Measurements from ENCODE around the gene EPS15.

Gene EPS15

DNA sequence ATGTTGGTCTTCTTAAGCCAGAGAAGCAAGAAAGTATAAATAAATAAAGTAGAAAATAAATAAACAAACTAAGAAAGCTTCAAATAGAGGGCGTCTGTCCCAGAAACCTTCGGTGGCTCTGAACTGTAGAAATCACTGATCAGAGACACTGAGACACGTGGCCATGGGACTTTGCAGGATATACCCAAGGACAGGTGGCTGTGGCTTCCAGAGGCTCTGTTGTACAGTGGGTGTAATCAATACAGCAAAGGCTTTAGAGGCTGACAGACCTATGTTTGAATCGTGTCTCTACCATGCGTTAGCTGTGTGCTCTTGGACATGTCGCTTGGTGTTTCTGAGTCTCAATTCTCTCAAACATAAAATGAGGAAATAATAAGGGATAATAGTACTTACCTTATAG lies 41.0 kb upstream of the EPS15 start:
- DNase-seq (ENCODE audit: insufficient read length, low spot score): no peak
- FAIRE-seq: no peak
- TF ChIP-seq, protein P1, sequence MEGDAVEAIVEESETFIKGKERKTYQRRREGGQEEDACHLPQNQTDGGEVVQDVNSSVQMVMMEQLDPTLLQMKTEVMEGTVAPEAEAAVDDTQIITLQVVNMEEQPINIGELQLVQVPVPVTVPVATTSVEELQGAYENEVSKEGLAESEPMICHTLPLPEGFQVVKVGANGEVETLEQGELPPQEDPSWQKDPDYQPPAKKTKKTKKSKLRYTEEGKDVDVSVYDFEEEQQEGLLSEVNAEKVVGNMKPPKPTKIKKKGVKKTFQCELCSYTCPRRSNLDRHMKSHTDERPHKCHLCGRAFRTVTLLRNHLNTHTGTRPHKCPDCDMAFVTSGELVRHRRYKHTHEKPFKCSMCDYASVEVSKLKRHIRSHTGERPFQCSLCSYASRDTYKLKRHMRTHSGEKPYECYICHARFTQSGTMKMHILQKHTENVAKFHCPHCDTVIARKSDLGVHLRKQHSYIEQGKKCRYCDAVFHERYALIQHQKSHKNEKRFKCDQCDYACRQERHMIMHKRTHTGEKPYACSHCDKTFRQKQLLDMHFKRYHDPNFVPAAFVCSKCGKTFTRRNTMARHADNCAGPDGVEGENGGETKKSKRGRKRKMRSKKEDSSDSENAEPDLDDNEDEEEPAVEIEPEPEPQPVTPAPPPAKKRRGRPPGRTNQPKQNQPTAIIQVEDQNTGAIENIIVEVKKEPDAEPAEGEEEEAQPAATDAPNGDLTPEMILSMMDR (IDR thresholded peaks at IDR 0.05; ENCODE audit: insufficient read depth, missing control alignments): no peak

DNA sequence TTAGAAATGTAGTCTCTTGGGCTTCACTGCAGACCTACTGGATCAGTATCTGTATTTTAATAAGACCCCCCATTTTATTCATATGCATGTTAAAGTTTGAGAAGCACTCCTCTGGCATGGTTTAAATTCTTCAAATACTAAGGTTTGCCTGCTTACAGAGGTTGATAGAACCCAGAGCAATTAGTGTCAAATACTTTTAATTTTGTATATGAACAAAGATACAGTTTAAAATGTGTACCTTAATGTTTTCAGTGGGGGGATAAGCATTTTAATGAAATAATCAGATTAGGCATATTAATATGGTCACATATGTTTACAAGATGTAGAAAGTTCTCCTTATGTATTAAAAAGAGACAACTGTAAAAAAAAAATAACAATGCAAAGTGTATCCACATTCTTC lies 40.4 kb upstream of the EPS15 start:
- no peak for FAIRE-seq
- TF ChIP-seq, protein P1 (IDR thresholded peaks at IDR 0.05; ENCODE audit: insufficient read depth, missing control alignments): no peak
- DNase-seq (ENCODE audit: insufficient read length, low spot score): no peak

DNA sequence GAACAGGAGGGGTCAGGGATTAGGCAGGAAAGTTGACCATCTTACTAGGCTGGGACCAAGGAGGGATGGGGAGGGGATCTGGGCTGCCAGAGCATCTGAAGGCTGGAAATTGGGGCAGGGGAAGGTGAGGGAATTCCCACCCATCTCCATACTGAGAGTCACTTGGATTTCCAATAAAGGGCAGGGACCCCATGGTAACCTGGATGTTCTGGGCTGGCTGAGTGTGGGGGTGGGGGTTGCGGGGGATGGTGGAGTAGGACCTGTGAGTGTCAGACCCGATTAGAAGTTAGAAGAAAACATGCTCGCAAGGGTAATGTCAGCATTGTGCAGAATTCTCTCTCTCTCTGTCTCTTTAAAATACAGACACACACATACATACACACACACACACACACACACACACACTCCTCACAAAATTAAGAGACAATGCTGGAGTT lies 40.0 kb upstream of the EPS15 start:
- TF ChIP-seq, protein P1 (IDR thresholded peaks at IDR 0.05; ENCODE audit: insufficient read depth, missing control alignments): no peak
- no peak for DNase-seq (ENCODE audit: insufficient read length, low spot score)
- no peak for FAIRE-seq

DNA sequence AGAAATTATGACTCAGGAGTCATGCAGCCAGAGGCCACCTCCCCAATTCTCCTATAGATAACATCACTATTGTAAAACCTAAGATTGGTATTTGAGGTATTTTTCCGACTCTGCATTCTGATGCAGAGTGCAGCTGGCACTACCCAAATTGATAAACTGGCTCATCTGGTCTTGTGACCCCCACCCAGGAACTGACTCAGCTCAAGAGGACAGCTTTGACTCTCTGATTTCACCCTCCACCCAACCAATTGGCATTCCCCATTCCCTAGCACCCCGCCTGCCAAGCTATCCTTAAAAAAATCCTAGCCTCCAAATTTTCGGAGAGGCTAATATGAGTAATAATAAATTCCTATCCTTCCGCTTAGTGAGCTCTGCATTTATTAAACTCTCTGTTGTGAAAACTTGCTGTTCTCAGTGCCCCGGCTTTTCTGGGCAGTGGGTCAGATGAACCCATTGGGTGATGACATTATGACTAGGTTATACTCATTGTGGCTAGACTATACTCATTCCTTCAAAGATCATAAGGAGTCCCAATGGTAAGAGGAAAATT lies 39.4 kb upstream of the EPS15 start:
- DNase-seq (ENCODE audit: insufficient read length, low spot score) (no peak), FAIRE-seq (no peak)
- TF ChIP-seq, protein P1 (IDR thresholded peaks at IDR 0.05; ENCODE audit: insufficient read depth, missing control alignments): no peak

DNA sequence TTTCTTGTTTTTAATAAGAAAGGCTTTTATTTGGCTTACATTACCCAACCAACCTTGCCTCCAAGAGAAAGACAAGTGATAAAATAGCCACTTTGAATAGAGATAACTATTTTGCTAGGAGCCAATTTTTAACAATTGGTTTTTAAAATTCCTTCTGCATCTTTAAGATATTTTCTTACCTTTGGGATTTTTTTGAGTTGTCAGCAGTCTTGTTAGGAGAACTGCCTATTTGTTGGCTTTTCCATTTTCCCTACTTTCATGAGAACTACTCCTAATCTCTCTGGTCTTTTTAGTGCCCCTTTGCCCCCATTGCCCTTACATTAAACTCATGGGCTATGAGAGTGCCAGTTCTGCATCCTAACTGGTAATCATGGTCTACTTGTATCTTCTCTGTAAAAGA lies 38.1 kb upstream of the EPS15 start:
- TF ChIP-seq, protein P1 (IDR thresholded peaks at IDR 0.05; ENCODE audit: insufficient read depth, missing control alignments): no peak
- no peak for DNase-seq (ENCODE audit: insufficient read length, low spot score)
- FAIRE-seq: no peak

DNA sequence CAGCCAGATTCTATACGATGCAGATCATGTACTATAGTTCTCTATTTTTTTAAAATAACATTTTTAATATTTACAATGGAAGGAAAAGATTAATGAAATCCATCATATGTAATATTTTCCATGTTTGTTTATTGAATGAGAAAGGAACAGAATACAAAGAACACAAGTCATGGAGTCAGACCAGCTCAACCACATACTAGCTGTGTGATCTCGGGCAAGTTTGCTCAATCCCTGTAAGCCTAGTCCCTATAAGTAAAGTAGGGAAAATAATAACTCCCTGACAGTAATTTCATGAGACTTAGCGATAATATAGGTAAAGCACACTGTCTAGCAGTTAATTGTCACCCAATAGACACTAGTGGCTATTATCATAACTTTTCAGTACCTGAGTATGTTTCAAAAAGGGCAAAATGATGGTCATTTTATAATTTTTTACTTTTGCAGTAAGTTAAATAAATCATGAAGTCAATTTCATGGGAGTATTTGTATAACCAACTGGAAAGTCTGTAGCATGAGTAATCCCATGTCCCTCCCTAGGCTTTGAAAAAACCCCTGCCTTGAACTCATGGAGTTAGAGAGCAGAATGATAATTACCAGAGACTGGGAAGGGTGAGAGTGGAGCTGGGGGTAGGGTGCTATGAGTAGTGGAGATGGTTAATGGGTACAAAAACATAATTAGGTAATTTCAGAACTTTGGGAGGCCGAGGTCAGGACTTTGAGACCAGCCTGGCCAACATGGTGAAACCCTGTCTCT lies 37.0 kb upstream of the EPS15 start:
- TF ChIP-seq, protein P1 (IDR thresholded peaks at IDR 0.05; ENCODE audit: insufficient read depth, missing control alignments): no peak
- FAIRE-seq: no peak
- no peak for DNase-seq (ENCODE audit: insufficient read length, low spot score)

DNA sequence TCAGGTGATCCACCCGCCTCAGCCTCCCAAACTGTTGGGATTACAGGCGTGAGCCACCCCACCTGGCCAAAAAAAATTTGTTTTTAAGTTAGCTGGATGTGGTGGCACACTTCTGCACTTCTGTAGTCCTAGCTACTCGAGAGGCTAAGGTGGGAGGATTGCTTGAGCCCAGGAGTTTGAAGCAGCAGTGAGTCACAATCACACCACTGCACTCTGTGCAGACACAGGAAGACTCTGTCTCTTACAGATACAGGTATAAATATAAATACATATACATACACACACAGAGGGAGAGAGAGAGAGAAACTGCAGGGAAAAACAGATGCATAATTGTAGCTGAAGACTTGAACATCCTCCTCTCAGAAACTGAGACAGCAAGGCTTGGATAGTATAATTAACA lies 34.8 kb upstream of the EPS15 start:
- TF ChIP-seq, protein P1 (IDR thresholded peaks at IDR 0.05; ENCODE audit: insufficient read depth, missing control alignments): no peak
- no peak for FAIRE-seq
- DNase-seq (ENCODE audit: insufficient read length, low spot score): no peak
